Tibial artery (tissue), 4 donors: Measurements from ENCODE around the gene UST.
"Not testable (repeated sequence)": the region's sequence is repeated elsewhere in the genome, so short reads cannot be mapped to it uniquely, and the experiment has no call there.

Experiments used
- DNase-seq, 2 donors: peaks; one replicate each; pipeline ENCODE4 v3.0.0-alpha.2; 2019
- H3K27ac ChIP-seq, 2 donors: fragments of 200-600 bp; sonication (generic) in 1 of 2; 1 replicate in 1 of 2; 2 replicates in 1 of 2; pipeline ENCODE4 v1.5.1; 2018 to 2019; ENCODE audit warnings: mild to moderate bottlenecking in 1 of 2
- H3K27me3 ChIP-seq, 2 donors: fragments of 200-600 bp; sonication (generic) in 1 of 2; one replicate each; pipeline versions ENCODE4 v1.5.1 to v1.6.0; 2016 to 2019
- H3K36me3 ChIP-seq, 3 donors: fragments of 200-600 bp; sonication (generic) in 2 of 3; one replicate each; pipeline ENCODE4 v1.5.1; 2016 to 2019; ENCODE audit warnings: mild to moderate bottlenecking in 2 of 3
- H3K4me1 ChIP-seq, 4 donors: fragments of 200-600 bp; sonication (generic) in 2 of 4; 1 replicate in 3 of 4; 2 replicates in 1 of 4; pipeline ENCODE4 v1.5.1; 2016 to 2019
- H3K4me3 ChIP-seq, 2 donors: fragments of 200-600 bp; sonication (generic) in 1 of 2; 1 replicate in 1 of 2; 2 replicates in 1 of 2; pipeline ENCODE4 v1.5.1; 2018 to 2019; ENCODE audit warnings: mild to moderate bottlenecking in 2 of 2
- H3K9me3 ChIP-seq, 3 donors: fragments of 200-600 bp; sonication (generic) in 1 of 3; one replicate each; pipeline ENCODE4 v1.5.1; 2016 to 2019
- CTCF ChIP-seq, 2 experiments: fragments of 200-600 bp in 1 of 2; fragments of 450-650 bp in 1 of 2; IDR thresholded peaks; one replicate each; pipeline ENCODE4 v1.5.1; 2017 to 2019; ENCODE audit warnings: antibody characterized with exemption in 2 of 2, mild to moderate bottlenecking in 1 of 2, moderate library complexity in 1 of 2
- intact Hi-C: fragments of 100-400 bp; cut with DNase I; formaldehyde crosslinking; loops from one replicate; pipeline ENCODE4 v1.15.0; 2023; ENCODE audit warnings: low total_unique reads

The UST gene

DNA sequence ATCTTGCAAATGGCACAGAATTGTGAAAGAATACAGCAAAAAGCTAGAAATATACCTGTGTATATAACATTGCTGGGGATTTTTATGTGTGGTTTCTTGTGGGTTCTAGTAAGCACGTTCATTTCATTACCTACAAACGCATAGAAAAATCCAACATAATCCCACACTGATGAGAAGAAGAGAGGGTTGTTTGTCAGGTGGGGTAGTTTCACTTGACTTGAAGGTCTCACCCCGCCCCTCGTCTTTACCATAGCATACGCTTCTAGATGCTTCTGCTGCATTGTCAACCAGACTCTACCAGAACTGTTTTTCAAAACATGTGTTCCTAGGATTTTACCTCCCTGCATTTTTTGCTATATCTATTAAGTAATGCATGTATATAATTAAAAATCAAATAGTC is 286.6 kb downstream of the UST start:
- TF ChIP-seq CTCF (IDR thresholded peaks at IDR 0.05), result no peak
- no peak overlapping the region for H3K27ac ChIP-seq
- H3K27me3 ChIP-seq, result no peaks in the 10 kb centered on the region
- H3K36me3 ChIP-seq, result no peaks in the 10 kb centered on the region
- DNase-seq, result no peak
- no peaks in the 10 kb centered on the region for H3K9me3 ChIP-seq
- H3K4me3 ChIP-seq, result no peak overlapping the region
- intact Hi-C loops, result no loop called here
- peaks cover 0 to 24% (median 8%) of the 10 kb centered on the region in 4 donors for H3K4me1 ChIP-seq

DNA sequence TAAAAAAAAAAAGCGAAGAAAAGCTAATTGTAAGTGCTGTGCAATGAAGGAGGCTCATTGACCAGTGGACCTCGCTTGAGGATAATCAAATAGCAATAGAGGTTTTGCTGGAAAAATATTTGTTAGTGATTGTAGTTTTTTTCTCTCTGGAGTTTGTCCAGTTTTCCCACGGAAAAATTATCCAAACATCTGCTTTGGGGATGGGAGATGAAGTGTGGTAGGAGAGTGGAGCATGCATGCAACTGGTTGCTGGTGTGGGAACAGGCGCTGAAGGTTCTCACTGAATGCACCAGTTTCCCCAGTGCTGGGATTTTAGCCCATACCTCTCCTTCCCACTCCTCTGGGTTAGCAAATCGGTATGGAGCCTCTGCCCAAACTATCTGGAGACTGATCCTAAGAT is 288.9 kb downstream of the UST start:
- no peak for TF ChIP-seq CTCF (IDR thresholded peaks at IDR 0.05)
- no peak overlapping the region for H3K4me3 ChIP-seq
- peaks cover 0 to 21% (median 8%) of the 10 kb centered on the region in 4 donors for H3K4me1 ChIP-seq
- H3K27me3 ChIP-seq, result no peaks in the 10 kb centered on the region
- no peaks in the 10 kb centered on the region for H3K36me3 ChIP-seq
- H3K9me3 ChIP-seq, result no peaks in the 10 kb centered on the region
- no peak overlapping the region for H3K27ac ChIP-seq
- intact Hi-C loops, result no loop called here
- DNase-seq, result no peak

GRCh38 chr6:149037051-149037671 is 290.3 kb downstream of the UST start:
- DNase-seq, result no peak
- Histone ChIP-seq H3K27ac (no peak overlapping the region), H3K27me3 (no peaks in the 10 kb centered on the region), H3K9me3 (no peaks in the 10 kb centered on the region), H3K4me3 (no peak overlapping the region), H3K36me3 (no peaks in the 10 kb centered on the region), H3K4me1 (peaks cover 0 to 16% (median 6%) of the 10 kb centered on the region in 4 donors)
- TF ChIP-seq CTCF (IDR thresholded peaks at IDR 0.05), result no peak
- intact Hi-C loops, result no loop called here

GRCh38 chr6:149039025-149039424 is 292.2 kb downstream of the UST start:
- DNase-seq, H3K27me3 ChIP-seq, H3K27ac ChIP-seq, H3K4me3 ChIP-seq, H3K4me1 ChIP-seq, H3K36me3 ChIP-seq, H3K9me3 ChIP-seq, intact Hi-C loops: not testable (repeated sequence)

DNA sequence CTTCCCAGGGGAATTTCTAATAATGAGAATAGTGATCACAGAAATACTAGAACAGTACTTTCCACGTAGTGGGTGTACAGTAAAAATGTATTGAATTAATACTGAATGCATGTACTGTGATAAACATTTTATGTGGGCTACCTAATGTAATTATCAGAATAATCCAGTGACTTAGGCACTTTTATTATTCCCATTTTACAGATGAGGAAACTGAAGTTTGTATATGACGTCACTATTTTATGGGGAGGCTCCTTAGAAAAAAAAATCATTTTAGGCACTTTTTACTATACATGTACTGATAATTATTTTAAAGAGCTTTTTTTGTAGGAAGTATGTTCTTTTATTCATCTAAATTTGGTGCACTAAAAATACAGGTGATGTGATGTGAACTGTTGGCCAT is 295.1 kb downstream of the UST start:
- intact Hi-C loops, result no loop called here
- Histone ChIP-seq H3K27me3 (no peaks in the 10 kb centered on the region), H3K9me3 (no peaks in the 10 kb centered on the region), H3K36me3 (no peaks in the 10 kb centered on the region), H3K4me1 (no peaks in the 10 kb centered on the region), H3K4me3 (no peak overlapping the region), H3K27ac (no peak overlapping the region)
- no peak for DNase-seq
- no peak for TF ChIP-seq CTCF (IDR thresholded peaks at IDR 0.05)

GRCh38 chr6:149043476-149044130 is 296.8 kb downstream of the UST start:
- intact Hi-C loops, result no loop called here
- Histone ChIP-seq H3K27ac (no peak overlapping the region), H3K9me3 (no peaks in the 10 kb centered on the region), H3K4me3 (no peak overlapping the region), H3K4me1 (no peaks in the 10 kb centered on the region), H3K27me3 (no peaks in the 10 kb centered on the region), H3K36me3 (no peaks in the 10 kb centered on the region)
- DNase-seq, result no peak
- no peak for TF ChIP-seq CTCF (IDR thresholded peaks at IDR 0.05)
